Colonic mucosa (tissue), 4 donors: ENCODE measurements around the gene NF2. TPM values are rescaled to one million over a fixed set of nuclear protein-coding genes. Genes with fewer than 3 reads are reported as not detected.

Experiments used
- DNase-seq: peaks from one replicate; pipeline ENCODE4 v3.0.0-alpha.2; 2020
- H3K27ac ChIP-seq: fragments of 200-600 bp; one replicate; pipeline ENCODE4 v1.8.0; 2021
- H3K27me3 ChIP-seq: fragments of 200-600 bp; one replicate; pipeline ENCODE4 v1.8.0; 2021
- H3K36me3 ChIP-seq: fragments of 200-600 bp; one replicate; pipeline ENCODE4 v1.8.0; 2021
- H3K4me1 ChIP-seq: fragments of 200-600 bp; one replicate; pipeline ENCODE4 v1.8.0; 2021; ENCODE audit warnings: mild to moderate bottlenecking
- H3K4me3 ChIP-seq: fragments of 200-600 bp; one replicate; pipeline ENCODE4 v1.8.0; 2021
- H3K9ac ChIP-seq, 2 donors: one replicate each; pipeline ENCODE4 v1.7.0; 2013; ENCODE audit warnings: control low read depth in 2 of 2, low read depth in 2 of 2, low read length in 2 of 2
- H3K9me3 ChIP-seq: fragments of 200-600 bp; one replicate; pipeline ENCODE4 v1.8.0; 2021
- CTCF ChIP-seq: fragments of 200-600 bp; IDR thresholded peaks from one replicate; pipeline ENCODE4 v1.8.0; 2022; ENCODE audit warnings: antibody characterized with exemption, mild to moderate bottlenecking
- intact Hi-C: fragments of 100-400 bp; cut with DNase I; formaldehyde crosslinking; loops from one replicate; pipeline ENCODE4 v1.14.1; 2022
- total RNA-seq, 2 donors: library from RNA; stranded (reverse); fragmentation: NEBNext Ultra II Directional in 1 of 2; extraction: Animal tissue kit (Norgen Biotek cat#: 25700) in 1 of 2; gene quantifications; one replicate each; pipeline ENCODE4 v1.2.1, GENCODE V29; 2021
- donor health status: healthy.
- donor health status: DM: no; HTN: no; CAD: no.
- donor health status: DM: no; HTN: no; CAD: no.

The NF2 gene
- total RNA-seq, 2 donors from 2014 or later, result 33.5 to 51.0 TPM

- H3K27ac ChIP-seq, result no peak overlapping the region
These were observed 20.2 kb downstream of the NF2 start for GRCh38 chr22:29623553-29624169.

GRCh38 chr22:29625090-29625825 is 21.8 kb downstream of the NF2 start:
- intact Hi-C loops, result no loop called here
- peak; percentile 83 for TF ChIP-seq CTCF
- DNase-seq, result peak; percentile 44
- Histone ChIP-seq H3K36me3 (no peaks in the 10 kb centered on the region), H3K9ac (no peak overlapping the region), H3K4me3 (no peak overlapping the region), H3K27me3 (no peaks in the 10 kb centered on the region), H3K27ac (no peak overlapping the region), H3K4me1 (peaks cover 15% of the 10 kb centered on the region), H3K9me3 (no peaks in the 10 kb centered on the region)

More at GRCh38 chr22:29623553-29624169, 20.2 kb downstream of the NF2 start:
- H3K36me3 ChIP-seq, result no peaks in the 10 kb centered on the region
- intact Hi-C loops, result no loop called here
- DNase-seq, result no peak
- H3K4me3 ChIP-seq, result no peak overlapping the region
- H3K4me1 ChIP-seq, result peaks cover 15% of the 10 kb centered on the region
- no peaks in the 10 kb centered on the region for H3K27me3 ChIP-seq
- no peaks in the 10 kb centered on the region for H3K9me3 ChIP-seq
- no peak for TF ChIP-seq CTCF
- H3K9ac ChIP-seq, result no peak overlapping the region

GRCh38 chr22:29626497-29627195 is 23.2 kb downstream of the NF2 start:
- peaks cover 14% of the 10 kb centered on the region for H3K4me1 ChIP-seq
- H3K9me3 ChIP-seq, result no peaks in the 10 kb centered on the region
- no peak for TF ChIP-seq CTCF
- H3K27ac ChIP-seq, result no peak overlapping the region
- no peaks in the 10 kb centered on the region for H3K36me3 ChIP-seq
- H3K27me3 ChIP-seq, result no peaks in the 10 kb centered on the region
- DNase-seq, result no peak
- intact Hi-C loops, result no loop called here
- H3K9ac ChIP-seq, result no peak overlapping the region
- H3K4me3 ChIP-seq, result no peak overlapping the region

- Histone ChIP-seq H3K9me3 (no peaks in the 10 kb centered on the region), H3K36me3 (no peaks in the 10 kb centered on the region), H3K4me1 (peaks cover 9% of the 10 kb centered on the region), H3K27ac (no peak overlapping the region), H3K9ac (no peak overlapping the region), H3K4me3 (no peak overlapping the region), H3K27me3 (no peaks in the 10 kb centered on the region)
- no peak for DNase-seq
- intact Hi-C loops, result no loop called here
- no peak for TF ChIP-seq CTCF
These were observed 23.7 kb downstream of the NF2 start for GRCh38 chr22:29627196-29627535.

GRCh38 chr22:29628996-29629902 is 25.8 kb downstream of the NF2 start:
- Histone ChIP-seq H3K9ac (no peak overlapping the region), H3K27ac (no peak overlapping the region), H3K36me3 (no peaks in the 10 kb centered on the region), H3K4me1 (peaks cover 2% of the 10 kb centered on the region), H3K27me3 (no peaks in the 10 kb centered on the region), H3K9me3 (no peaks in the 10 kb centered on the region), H3K4me3 (no peak overlapping the region)
- DNase-seq, result no peak
- no peak for TF ChIP-seq CTCF
- intact Hi-C loops, result no loop called here
